K562 (cell line): ENCODE data around the gene ZDHHC14. TPM values are rescaled to one million over a fixed set of nuclear protein-coding genes. Genes with fewer than 3 reads are reported as not detected.

Source experiments
- ATAC-seq: fragments of 200-7000 bp; cut with Tn5 transposase; 3 replicates; pipeline ENCODE4 v1.9.1; 2020; ENCODE audit warnings: moderate library complexity
- BruUV-seq: library from RNA; stranded (reverse); fragments of 400-500 nt; replicated peaks from 2 replicates; lab custom pipeline; 2021; lab: Mats Ljungman, UMichigan
- CTCF ChIA-PET: fragments of 300-600 bp; formaldehyde crosslinking; extraction: SDS; loops from one replicate; lab custom pipeline; 2021; ENCODE audit warnings: low intra/inter-chr PET ratio; lab: Yijun Ruan, JAX
- POLR2A ChIA-PET: fragments of 300-600, 350-650 bp; sonication (Branson Sonifier 250); formaldehyde crosslinking; extraction: SDS; loops from one replicate; lab custom pipeline; 2021; ENCODE audit warnings: antibody characterized with exemption, inconsistent platforms; lab: Yijun Ruan, JAX
- DNase-seq, 4 experiments: peaks; one replicate each; pipeline versions ENCODE4 v3.0.0 to v3.0.0-alpha.2; 2011 to 2018; ENCODE audit warnings: low spot score in 3 of 4, mixed read lengths in 3 of 4; ENCODE audit errors: extremely low read depth in 1 of 4
- FAIRE-seq: peaks from 2 replicates; lab custom pipeline; 2011; peaks lifted over from hg19 to GRCh38; lab: Jason Lieb, UNC
- H2AFZ ChIP-seq: 2 replicates; pipeline ENCODE4 v1.6.0; 2011; ENCODE audit warnings: low read depth, low read length, control low read depth, inconsistent platforms
- H3K27ac ChIP-seq: fragments of 200-600 bp; 3 replicates; pipeline ENCODE4 v1.8.0; 2011; ENCODE audit warnings: low read depth, mild to moderate bottlenecking, control low read depth, inconsistent platforms, low read length, moderate library complexity, mixed read lengths; ENCODE audit errors: extremely low read depth
- H3K27me3 ChIP-seq, 2 experiments: fragments of 300-600 bp in 1 of 2; 2 replicates in 1 of 2; 3 replicates in 1 of 2; pipeline versions ENCODE4 v1.6.0 to v1.8.0; 2011; ENCODE audit warnings: inconsistent platforms in 2 of 2, low read length in 2 of 2, mild to moderate bottlenecking in 1 of 2, mixed read lengths in 1 of 2, moderate library complexity in 1 of 2; ENCODE audit not compliant: control insufficient read depth in 2 of 2, insufficient read depth in 2 of 2
- H3K36me3 ChIP-seq: fragments of 300-600 bp; 3 replicates; pipeline ENCODE4 v1.8.0; 2011; ENCODE audit warnings: mild to moderate bottlenecking, low read length, inconsistent platforms; ENCODE audit not compliant: control insufficient read depth, insufficient read depth
- H3K4me1 ChIP-seq, 2 experiments: fragments of 200-600 bp in 1 of 2; replicated peaks in 1 of 2; 2 replicates in 1 of 2; 3 replicates in 1 of 2; pipeline versions ENCODE4 v1.5.1 to v1.8.0; 2011; ENCODE audit warnings: inconsistent platforms in 2 of 2, low read length in 2 of 2, mild to moderate bottlenecking in 1 of 2, mixed read lengths in 1 of 2, moderate library complexity in 1 of 2; ENCODE audit not compliant: control insufficient read depth in 2 of 2, insufficient read depth in 2 of 2
- H3K4me2 ChIP-seq: 2 replicates; pipeline ENCODE4 v1.6.1; 2011; ENCODE audit warnings: low read length, control low read depth, inconsistent platforms, mixed read lengths; ENCODE audit not compliant: insufficient read depth
- H3K4me3 ChIP-seq: fragments of 200-600 bp; sonication (generic), shearing (Covaris generic); 2 replicates; pipeline ENCODE4 v1.5.1; 2016; ENCODE audit warnings: control low read depth, inconsistent platforms
- H3K79me2 ChIP-seq: fragments of 200-600 bp; 3 replicates; pipeline ENCODE4 v1.8.0; 2011; ENCODE audit warnings: low read length, inconsistent platforms; ENCODE audit not compliant: control insufficient read depth, insufficient read depth
- H3K9ac ChIP-seq, 2 experiments: 2 replicates each; pipeline versions ENCODE4 v1.6.0 to v1.6.1; 2011; ENCODE audit warnings: low read depth in 2 of 2, low read length in 2 of 2, control low read depth in 1 of 2, inconsistent platforms in 1 of 2, mild to moderate bottlenecking in 1 of 2, mixed read lengths in 1 of 2; ENCODE audit not compliant: insufficient read depth in 1 of 2
- H3K9me1 ChIP-seq: one replicate; pipeline ENCODE4 v1.6.0; 2011; ENCODE audit warnings: inconsistent platforms, mild to moderate bottlenecking, low read length, moderate library complexity; ENCODE audit not compliant: control insufficient read depth, insufficient read depth
- H3K9me3 ChIP-seq: replicated peaks from 2 replicates; pipeline ENCODE4 v1.5.1; 2011; ENCODE audit warnings: low read depth, low read length, inconsistent platforms; ENCODE audit not compliant: control insufficient read depth, insufficient read depth
- H4K20me1 ChIP-seq: replicated peaks from 2 replicates; pipeline ENCODE4 v1.6.1; 2011; ENCODE audit warnings: low read length, inconsistent platforms, mixed read lengths; ENCODE audit not compliant: control insufficient read depth, insufficient read depth
- ELF4 ChIP-seq: fragments of 450-650 bp; formaldehyde crosslinking; IDR thresholded peaks from 2 replicates; pipeline ENCODE4 v1.4.0; 2022; ENCODE audit warnings: missing genetic modification characterization
- HMGN3 ChIP-seq: IDR thresholded peaks from 2 replicates; pipeline ENCODE4 v1.6.1; 2011; ENCODE audit warnings: borderline replicate concordance, low read depth, mild to moderate bottlenecking, mixed read lengths, low read length; ENCODE audit not compliant: insufficient read length; ENCODE audit errors: extremely low read depth
- HNRNPH1 ChIP-seq: fragments of 200-400 bp; formaldehyde crosslinking; optimal IDR thresholded peaks from 2 replicates; pipeline ENCODE3; 2017; ENCODE audit warnings: low read depth, mild to moderate bottlenecking, low read length, moderate library complexity
- JUNB ChIP-seq: fragments of 450-650 bp; formaldehyde crosslinking; conservative IDR thresholded peaks from 2 replicates; pipeline ENCODE4 v1.4.0; 2020; ENCODE audit warnings: mild to moderate bottlenecking
- MCM5 ChIP-seq: fragments of 450-650 bp; IDR thresholded peaks from 2 replicates; pipeline ENCODE4 v1.6.1; 2016; ENCODE audit warnings: low read depth
- MEF2D ChIP-seq: conservative IDR thresholded peaks from 2 replicates; pipeline ENCODE4 v1.6.1; 2016; ENCODE audit warnings: low read depth, missing genetic modification characterization, missing compliant biosample characterization
- RCOR1 ChIP-seq, 2 experiments: IDR thresholded peaks; 2 replicates each; pipeline ENCODE4 v1.6.1; 2012; ENCODE audit warnings: low read depth in 2 of 2, low read length in 2 of 2, borderline replicate concordance in 1 of 2, improper control_type of control experiment in 1 of 2
- SIN3B ChIP-seq: fragments of 450-650 bp; IDR thresholded peaks from 2 replicates; pipeline ENCODE4 v1.6.1; 2017; ENCODE audit warnings: low read depth, mild to moderate bottlenecking, moderate library complexity
- SRF ChIP-seq, 2 experiments: fragments of 250-450, 450-650 bp in 1 of 2; sonication (Bioruptor Pico) in 1 of 2; sonication (generic) in 1 of 2; formaldehyde crosslinking; IDR thresholded peaks; 2 replicates each; pipeline versions ENCODE4 v1.5.0 to v1.5.1; 2020 to 2022; ENCODE audit warnings: mild to moderate bottlenecking in 1 of 2, missing genetic modification reagents in 1 of 2
- ZBTB17 ChIP-seq: fragments of 450-650 bp; formaldehyde crosslinking; IDR thresholded peaks from 2 replicates; pipeline ENCODE4 v1.4.0; 2020; ENCODE audit warnings: mild to moderate bottlenecking
- ZFX ChIP-seq: sonication (generic); formaldehyde crosslinking; IDR thresholded peaks from 2 replicates; pipeline ENCODE4 v1.8.0; 2022; ENCODE audit warnings: mild to moderate bottlenecking, missing genetic modification reagents, moderate library complexity
- ZNF165 ChIP-seq: fragments of 250-450 bp; sonication (Bioruptor Pico); IDR thresholded peaks from 2 replicates; pipeline ENCODE4 v1.4.0; 2020; ENCODE audit warnings: borderline replicate concordance
- ZNF253 ChIP-seq: fragments of 250-450 bp; sonication (Bioruptor Pico); conservative IDR thresholded peaks from 2 replicates; pipeline ENCODE4 v1.6.1; 2021; ENCODE audit warnings: mild to moderate bottlenecking
- ZNF324 ChIP-seq: fragments of 250-450 bp; sonication (Bioruptor Pico); IDR thresholded peaks from 2 replicates; pipeline ENCODE4 v1.4.0; 2020; ENCODE audit warnings: mild to moderate bottlenecking
- ZNF41 ChIP-seq: fragments of 250-450 bp; sonication (Bioruptor Pico); conservative IDR thresholded peaks from 2 replicates; pipeline ENCODE4 v1.4.0; 2020; ENCODE audit warnings: mild to moderate bottlenecking
- ZNF436 ChIP-seq: fragments of 250-450, 450-650 bp; sonication (Bioruptor Pico); formaldehyde crosslinking; IDR thresholded peaks from 2 replicates; pipeline ENCODE4 v1.7.0; 2020; ENCODE audit warnings: mild to moderate bottlenecking
- ZNF512 ChIP-seq: IDR thresholded peaks from 2 replicates; pipeline ENCODE4 v1.6.1; 2016; ENCODE audit warnings: missing genetic modification characterization, missing compliant biosample characterization
- ZNF785 ChIP-seq: fragments of 250-450 bp; sonication (Bioruptor Pico); IDR thresholded peaks from 2 replicates; pipeline ENCODE4 v1.4.0; 2020; ENCODE audit warnings: mild to moderate bottlenecking
- ZNF830 ChIP-seq: fragments of 250-450 bp; sonication (Bioruptor Pico); IDR thresholded peaks from 2 replicates; pipeline ENCODE4 v1.5.0; 2021; ENCODE audit warnings: mild to moderate bottlenecking
- WGBS: fragments of 100-300 bp; shearing (Covaris generic); methylation state at CpG from one replicate; pipeline ENCODE4 v1.1.6; 2016; ENCODE audit warnings: low coverage, mixed read lengths; ENCODE audit not compliant: insufficient coverage; ENCODE audit errors: missing lambda C conversion rate; 5-methylcytosine and 5-hydroxymethylcytosine counted together
- in situ Hi-C: fragments of 300-500 bp; cut with MboI; formaldehyde crosslinking; loops from 4 replicates; pipeline ENCODE4 v1.15.0; 2018; ENCODE audit warnings: inconsistent platforms, mixed read lengths
- intact Hi-C: fragments of 100-400 bp; cut with micrococcal nuclease; formaldehyde crosslinking; loops from 2 replicates; pipeline ENCODE4 v1.14.2; 2022
- polyA plus RNA-seq, 8 experiments: library from polyadenylated mRNA; depleted of rRNA in 4 of 8; stranded (reverse) in 5 of 8; unstranded in 3 of 8; fragments of >200 nt; fragmentation: Nextera tagmentation in 2 of 8; fragmentation: Illumina TruSeq in 1 of 8; extraction: Ambion mirVana in 2 of 8; extraction: Trizol in 1 of 8; gene quantifications; 2 replicates each; pipeline versions ENCODE4 v1.2.1 to v1.2.3, GENCODE V29; 2011 to 2014; ENCODE audit warnings: inconsistent platforms in 1 of 8, missing spikeins in 1 of 8
- total RNA-seq, 7 experiments: library from RNA; depleted of rRNA in 6 of 7; stranded (reverse); fragments of >200 nt in 6 of 7; fragmentation: Illumina TruSeq in 2 of 7; extraction: Trizol in 2 of 7; gene quantifications; 2 replicates each; pipeline versions ENCODE4 v1.2.1 to v1.2.3, GENCODE V29; 2011 to 2021; ENCODE audit warnings: low replicate concordance in 1 of 7
- TF ChIP-seq, protein P1 (sequence below): sonication (generic); formaldehyde crosslinking; IDR thresholded peaks from 2 replicates; pipeline ENCODE4 v1.8.1; 2023; ENCODE audit warnings: mild to moderate bottlenecking, missing genetic modification reagents

ZDHHC14 gene
- total and polyA plus RNA-seq, 9 of the 15 experiments (the other 6 are each of a cell fraction or from before 2014, with no cell fraction given): 0.92 to 23.1 (median 13.8) TPM

DNA sequence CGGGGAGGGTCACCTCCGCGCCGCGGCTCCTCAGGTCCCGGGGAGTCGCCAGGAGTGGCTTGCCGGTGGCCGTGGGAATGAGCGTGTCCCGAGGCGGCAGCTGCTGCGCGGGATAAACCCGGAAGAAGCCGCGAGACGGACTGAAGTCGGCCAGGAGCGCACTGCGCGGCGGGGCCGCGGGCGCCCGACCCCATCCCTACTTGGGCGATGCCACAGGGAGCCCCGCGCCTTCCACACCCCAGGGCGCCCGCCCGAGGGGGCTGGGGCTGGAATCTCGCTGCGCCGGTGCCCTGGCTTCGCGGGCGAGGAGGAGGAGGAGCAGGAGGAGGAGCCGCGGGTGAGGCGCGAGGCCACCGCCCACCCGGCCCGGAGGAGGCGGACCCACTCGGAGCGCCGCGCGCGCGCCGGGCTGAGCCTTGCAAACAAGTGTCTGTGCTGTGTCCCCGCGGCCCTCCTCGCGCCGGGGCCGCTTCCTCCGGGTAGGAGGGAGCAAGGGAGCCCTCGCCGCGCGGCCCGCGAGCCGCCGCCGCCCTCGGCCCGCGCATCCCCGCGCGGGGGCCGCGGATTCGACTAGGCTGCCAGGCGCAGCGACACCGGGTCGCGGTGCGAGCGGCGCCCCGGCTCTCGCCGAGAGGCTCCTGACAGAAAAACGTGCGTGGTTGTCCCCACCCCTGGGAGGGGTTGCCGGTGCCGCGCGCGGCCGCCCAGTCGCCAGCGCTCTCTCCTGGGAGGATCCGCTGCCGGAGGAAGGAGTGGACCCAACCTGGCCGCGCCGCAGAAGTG lies at the start of gene ZDHHC14 (continued):
- TF ChIP-seq ZNF830 (CRISPR knock-in tag) (no peak), ZFX (peak; percentile 67), HMGN3 (peak; percentile 60), SIN3B (peak; percentile 80), ZNF41 (CRISPR knock-in tag) (no peak), ZBTB17 (peak; percentile 48; the same call in 1 of the 2 replicates)
- TF ChIP-seq, protein P1, sequence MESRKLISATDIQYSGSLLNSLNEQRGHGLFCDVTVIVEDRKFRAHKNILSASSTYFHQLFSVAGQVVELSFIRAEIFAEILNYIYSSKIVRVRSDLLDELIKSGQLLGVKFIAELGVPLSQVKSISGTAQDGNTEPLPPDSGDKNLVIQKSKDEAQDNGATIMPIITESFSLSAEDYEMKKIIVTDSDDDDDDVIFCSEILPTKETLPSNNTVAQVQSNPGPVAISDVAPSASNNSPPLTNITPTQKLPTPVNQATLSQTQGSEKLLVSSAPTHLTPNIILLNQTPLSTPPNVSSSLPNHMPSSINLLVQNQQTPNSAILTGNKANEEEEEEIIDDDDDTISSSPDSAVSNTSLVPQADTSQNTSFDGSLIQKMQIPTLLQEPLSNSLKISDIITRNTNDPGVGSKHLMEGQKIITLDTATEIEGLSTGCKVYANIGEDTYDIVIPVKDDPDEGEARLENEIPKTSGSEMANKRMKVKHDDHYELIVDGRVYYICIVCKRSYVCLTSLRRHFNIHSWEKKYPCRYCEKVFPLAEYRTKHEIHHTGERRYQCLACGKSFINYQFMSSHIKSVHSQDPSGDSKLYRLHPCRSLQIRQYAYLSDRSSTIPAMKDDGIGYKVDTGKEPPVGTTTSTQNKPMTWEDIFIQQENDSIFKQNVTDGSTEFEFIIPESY: peak; percentile 50; the same call in 1 of the 2 replicates

DNA sequence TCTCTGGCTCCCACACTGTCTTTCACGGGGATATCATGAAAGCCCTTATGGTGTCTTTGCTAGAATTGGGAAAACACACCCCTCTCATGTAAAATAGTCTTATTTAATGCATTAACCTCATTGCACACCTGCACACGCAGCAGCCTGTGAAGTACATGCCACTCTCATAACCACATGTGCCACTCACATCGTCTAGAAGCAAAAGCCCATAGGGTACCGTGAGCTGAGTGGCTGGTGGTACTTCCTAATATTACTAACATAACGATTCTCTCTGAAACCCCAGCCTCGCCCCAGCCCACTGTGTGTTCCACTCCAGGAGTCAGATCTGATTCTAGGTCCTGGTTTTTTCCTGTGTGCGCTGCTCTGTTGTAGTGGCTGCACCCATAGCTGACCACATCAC lies 48.2 kb upstream of the ZDHHC14 start:
- no peaks in the 10 kb centered on the region for H3K27me3 ChIP-seq
- FAIRE-seq (no peak), DNase-seq (no peak), ATAC-seq (no peak)
- H3K9ac ChIP-seq: no peak overlapping the region
- in situ Hi-C loops (no loop called here), intact Hi-C loops (no loop called here)
- no peak overlapping the region for H3K4me2 ChIP-seq
- no peaks in the 10 kb centered on the region for H3K36me3 ChIP-seq
- peaks cover 0 to 9% of the 10 kb centered on the region in 2 experiments; a peak in 3 of 5 replicates for H3K4me1 ChIP-seq
- no peaks in the 10 kb centered on the region for H3K79me2 ChIP-seq
- no peak overlapping the region for H2AFZ ChIP-seq
- 28% methylated on average over 7 of the region's 7 CpGs for WGBS
- no TSS peak for BruUV-seq
- no peaks in the 10 kb centered on the region for H3K9me1 ChIP-seq
- H3K4me3 ChIP-seq: no peak overlapping the region
- no peaks in the 10 kb centered on the region for H3K9me3 ChIP-seq
- H4K20me1 ChIP-seq: no peaks in the 10 kb centered on the region
- no peak overlapping the region for H3K27ac ChIP-seq
- POLR2A ChIA-PET: interaction anchor here (0.8 to 5.7 kb wide), 3 partner anchors 8 to 302 kb away, joined by 3 to 68 read pairs (median 3); partner anchors contain the start of gene TMEM242
- CTCF ChIA-PET: no interaction called here
- TF ChIP-seq ZNF253 (CRISPR knock-in tag) (no peak), MEF2D (tag) (no peak), JUNB (CRISPR knock-in tag) (no peak), ZNF324 (no peak), HNRNPH1 (no peak), ZNF785 (no peak), ZNF512 (tag) (no peak), MCM5 (no peak), RCOR1 (IDR thresholded peaks at IDR 0.05; ENCODE audit: borderline replicate concordance in 1 of 2, low read depth in 2 of 2, low read length in 2 of 2) (no peak), SRF (CRISPR knock-in tag; IDR thresholded peaks at IDR 0.05) (no peak), ZNF165 (CRISPR knock-in tag) (no peak), ELF4 (CRISPR knock-in tag) (no peak), ZNF436 (CRISPR knock-in tag) (no peak)
